Measurements from ENCODE around the gene LTB4R2.

The LTB4R2 gene

GRCh38 chr14:24329736-24330135, 19.8 kb downstream of the LTB4R2 start:
- no peak overlapping the region for H3K4me2 ChIP-seq (ENCODE audit: low read depth, low read length)

GRCh38 chr14:24330973-24331674, 21.2 kb downstream of the LTB4R2 start:
- H3K27me3 ChIP-seq (replicated peaks; ENCODE audit: insufficient read depth, low read length): no peaks in the 10 kb centered on the region
- H3K4me3 ChIP-seq (ENCODE audit: low read length): no peak overlapping the region

More at GRCh38 chr14:24329736-24330135, 19.8 kb downstream of the LTB4R2 start:
- H2AFZ ChIP-seq (ENCODE audit: low read length): no peak overlapping the region
- TF ChIP-seq CTCF (IDR thresholded peaks at IDR 0.05; ENCODE audit: low read length) (no peak), EZH2 (optimal IDR thresholded peaks at IDR 0.05; ENCODE audit: low read depth, low read length) (no peak), EZH2phosphoT487 (IDR thresholded peaks at IDR 0.05; ENCODE audit: low read length) (no peak)
- DNase-seq: no peak
- no peaks in the 10 kb centered on the region for H3K9me3 ChIP-seq (replicated peaks; ENCODE audit: insufficient read depth, low read length)
- no peaks in the 10 kb centered on the region for H3K27me3 ChIP-seq (replicated peaks; ENCODE audit: insufficient read depth, low read length)
- H4K20me1 ChIP-seq (ENCODE audit: insufficient read depth, low read length): no peaks in the 10 kb centered on the region
- no peak overlapping the region for H3K4me3 ChIP-seq (ENCODE audit: low read length)
- no peaks in the 10 kb centered on the region for H3K36me3 ChIP-seq (replicated peaks; ENCODE audit: insufficient read depth, low read length)
- H3K9ac ChIP-seq (ENCODE audit: low read length): no peak overlapping the region
- H3K4me1 ChIP-seq (ENCODE audit: low read length): 0 out of 2 replicates have a peak, but pooled peaks cover 3% of the 10 kb centered on the region
- H3K27ac ChIP-seq (ENCODE audit: low read length): no peak overlapping the region
- no peaks in the 10 kb centered on the region for H3K79me2 ChIP-seq (ENCODE audit: low read length)
- H3K9me2 ChIP-seq (replicated peaks; ENCODE audit: insufficient read depth, low read length): no peaks in the 10 kb centered on the region
- no peaks in the 10 kb centered on the region for H3F3A ChIP-seq (ENCODE audit: insufficient read depth, low read length)

GRCh38 chr14:24331731-24332267, 21.9 kb downstream of the LTB4R2 start:
- Histone ChIP-seq H3K4me2 (ENCODE audit: low read depth, low read length) (no peak overlapping the region), H3K9ac (ENCODE audit: low read length) (no peak overlapping the region), H2AFZ (ENCODE audit: low read length) (no peak overlapping the region), H3K79me2 (ENCODE audit: low read length) (no peaks in the 10 kb centered on the region), H3K4me1 (ENCODE audit: low read length) (0 out of 2 replicates have a peak, but pooled peaks cover 3% of the 10 kb centered on the region), H3F3A (ENCODE audit: insufficient read depth, low read length) (no peaks in the 10 kb centered on the region), H3K9me2 (replicated peaks; ENCODE audit: insufficient read depth, low read length) (no peaks in the 10 kb centered on the region), H3K36me3 (replicated peaks; ENCODE audit: insufficient read depth, low read length) (no peaks in the 10 kb centered on the region), H3K27me3 (replicated peaks; ENCODE audit: insufficient read depth, low read length) (no peaks in the 10 kb centered on the region), H3K27ac (ENCODE audit: low read length) (no peak overlapping the region), H4K20me1 (ENCODE audit: insufficient read depth, low read length) (no peaks in the 10 kb centered on the region), H3K9me3 (replicated peaks; ENCODE audit: insufficient read depth, low read length) (no peaks in the 10 kb centered on the region), H3K4me3 (ENCODE audit: low read length) (no peak overlapping the region)
- TF ChIP-seq CTCF (IDR thresholded peaks at IDR 0.05; ENCODE audit: low read length) (no peak), EZH2phosphoT487 (IDR thresholded peaks at IDR 0.05; ENCODE audit: low read length) (no peak), EZH2 (optimal IDR thresholded peaks at IDR 0.05; ENCODE audit: low read depth, low read length) (no peak)
- DNase-seq: no peak

More at GRCh38 chr14:24330973-24331674, 21.2 kb downstream of the LTB4R2 start:
- Histone ChIP-seq H3K79me2 (ENCODE audit: low read length) (no peaks in the 10 kb centered on the region), H3K27ac (ENCODE audit: low read length) (no peak overlapping the region), H2AFZ (ENCODE audit: low read length) (no peak overlapping the region), H3K4me1 (ENCODE audit: low read length) (0 out of 2 replicates have a peak, but pooled peaks cover 3% of the 10 kb centered on the region), H3K9ac (ENCODE audit: low read length) (no peak overlapping the region), H3K4me2 (ENCODE audit: low read depth, low read length) (no peak overlapping the region), H3F3A (ENCODE audit: insufficient read depth, low read length) (no peaks in the 10 kb centered on the region), H3K9me2 (replicated peaks; ENCODE audit: insufficient read depth, low read length) (no peaks in the 10 kb centered on the region), H4K20me1 (ENCODE audit: insufficient read depth, low read length) (no peaks in the 10 kb centered on the region), H3K9me3 (replicated peaks; ENCODE audit: insufficient read depth, low read length) (no peaks in the 10 kb centered on the region), H3K36me3 (replicated peaks; ENCODE audit: insufficient read depth, low read length) (no peaks in the 10 kb centered on the region)
- no peak for DNase-seq
- no peak for TF ChIP-seq CTCF (IDR thresholded peaks at IDR 0.05; ENCODE audit: low read length)
- no peak for TF ChIP-seq EZH2 (optimal IDR thresholded peaks at IDR 0.05; ENCODE audit: low read depth, low read length)
- TF ChIP-seq EZH2phosphoT487 (IDR thresholded peaks at IDR 0.05; ENCODE audit: low read length): no peak

All from MM.1S (cell line).